HepG2 (cell line): ENCODE results near the gene CMTM3. TPM values are rescaled to one million over a fixed set of nuclear protein-coding genes. Genes with fewer than 3 reads are reported as not detected.

Experiments
- ADNP ChIP-seq: sonication (generic); formaldehyde crosslinking; IDR thresholded peaks from 2 replicates; pipeline ENCODE4 v1.4.0; 2020; ENCODE audit warnings: missing genetic modification reagents
- ASH2L ChIP-seq: fragments of 300-600, 200-600 bp; sonication (generic); IDR thresholded peaks from 2 replicates; pipeline ENCODE4 v1.7.0; 2017; ENCODE audit warnings: low read depth, mild to moderate bottlenecking, moderate library complexity, mixed read lengths, low read length; ENCODE audit not compliant: insufficient read length
- BRD4 ChIP-seq: sonication (generic); formaldehyde crosslinking; IDR thresholded peaks from 2 replicates; pipeline ENCODE4 v1.4.0; 2020; ENCODE audit warnings: missing genetic modification reagents
- ELF3 ChIP-seq: IDR thresholded peaks from 2 replicates; pipeline ENCODE4 v1.6.1; 2016; ENCODE audit warnings: missing genetic modification reagents, missing compliant biosample characterization
- ISX ChIP-seq: sonication (generic); formaldehyde crosslinking; conservative IDR thresholded peaks from 2 replicates; pipeline ENCODE4 v1.5.0; 2020; ENCODE audit warnings: missing genetic modification reagents
- MLXIP ChIP-seq: sonication (generic); formaldehyde crosslinking; IDR thresholded peaks from 2 replicates; pipeline ENCODE4 v1.9.0; 2021; ENCODE audit warnings: missing genetic modification reagents, borderline replicate concordance
- NKX3-1 ChIP-seq: sonication (generic); formaldehyde crosslinking; IDR thresholded peaks from 2 replicates; pipeline ENCODE4 v1.5.0; 2020; ENCODE audit warnings: missing genetic modification reagents
- POGZ ChIP-seq: sonication (generic); formaldehyde crosslinking; IDR thresholded peaks from 2 replicates; pipeline ENCODE4 v1.4.0; 2020; ENCODE audit warnings: mild to moderate bottlenecking, missing genetic modification reagents
- RFX3 ChIP-seq: IDR thresholded peaks from 2 replicates; pipeline ENCODE4 v1.6.1; 2016; ENCODE audit warnings: missing biosample characterization, missing genetic modification reagents
- SAP130 ChIP-seq: IDR thresholded peaks from 2 replicates; pipeline ENCODE4 v1.6.1; 2016; ENCODE audit warnings: low read depth
- SRF ChIP-seq: IDR thresholded peaks from 2 replicates; pipeline ENCODE4 v1.6.1; 2011; ENCODE audit warnings: mild to moderate bottlenecking, low read depth, low read length, moderate library complexity
- STAG1 ChIP-seq: sonication (generic); formaldehyde crosslinking; IDR thresholded peaks from 2 replicates; pipeline ENCODE4 v1.4.0; 2020; ENCODE audit warnings: missing genetic modification reagents
- TAF1 ChIP-seq: sonication (generic); formaldehyde crosslinking; IDR thresholded peaks from 2 replicates; pipeline ENCODE4 v1.4.0; 2020; ENCODE audit warnings: missing genetic modification reagents
- ZBTB2 ChIP-seq: sonication (generic); formaldehyde crosslinking; IDR thresholded peaks from 2 replicates; pipeline ENCODE4 v1.8.0; 2022; ENCODE audit warnings: low read depth, missing genetic modification reagents
- ZBTB34 ChIP-seq: sonication (generic); formaldehyde crosslinking; IDR thresholded peaks from 2 replicates; pipeline ENCODE4 v1.8.0; 2022; ENCODE audit warnings: mild to moderate bottlenecking, missing genetic modification reagents
- ZBTB7A ChIP-seq: sonication (generic); formaldehyde crosslinking; IDR thresholded peaks from 2 replicates; pipeline ENCODE4 v1.8.0; 2022; ENCODE audit warnings: mild to moderate bottlenecking, missing genetic modification reagents
- ZNF121 ChIP-seq: sonication (generic); formaldehyde crosslinking; IDR thresholded peaks from 2 replicates; pipeline ENCODE4 v1.5.0; 2020; ENCODE audit warnings: mild to moderate bottlenecking, missing genetic modification reagents
- ZNF18 ChIP-seq: sonication (generic); formaldehyde crosslinking; IDR thresholded peaks from 2 replicates; pipeline ENCODE4 v1.8.0; 2022; ENCODE audit warnings: mild to moderate bottlenecking, missing genetic modification reagents; ENCODE audit not compliant: insufficient replicate concordance
- ZNF280B ChIP-seq: sonication (generic); formaldehyde crosslinking; IDR thresholded peaks from 2 replicates; pipeline ENCODE4 v1.5.0; 2020; ENCODE audit warnings: missing genetic modification reagents, mild to moderate bottlenecking, borderline replicate concordance
- ZNF282 ChIP-seq: fragments of 450-650 bp; IDR thresholded peaks from 2 replicates; pipeline ENCODE4 v1.6.1; 2018; ENCODE audit not compliant: partially characterized antibody
- ZNF614 ChIP-seq: IDR thresholded peaks from 2 replicates; pipeline ENCODE4 v1.6.1; 2018; ENCODE audit warnings: missing biosample characterization, missing genetic modification reagents, inconsistent platforms, borderline replicate concordance
- ZNF850 ChIP-seq: sonication (generic); formaldehyde crosslinking; conservative IDR thresholded peaks from 2 replicates; pipeline ENCODE4 v1.9.0; 2021; ENCODE audit warnings: mild to moderate bottlenecking, missing genetic modification reagents
- polyA plus RNA-seq, 8 experiments: library from polyadenylated mRNA; depleted of rRNA in 3 of 8; stranded (reverse) in 7 of 8; unstranded in 1 of 8; fragments of >200 nt; fragmentation: Illumina TruSeq in 4 of 8; extraction: Trizol in 4 of 8; gene quantifications; 2 replicates each; pipeline versions ENCODE4 v1.2.1 to v1.2.3, GENCODE V29; 2011 to 2016; ENCODE audit warnings: low read depth in 4 of 8, missing spikeins in 1 of 8, mixed read lengths in 1 of 8; ENCODE audit not compliant: insufficient read depth in 1 of 8
- total RNA-seq, 5 experiments: library from RNA; depleted of rRNA; stranded (reverse); fragments of >200 nt; fragmentation: Illumina TruSeq; extraction: Trizol; gene quantifications; 2 replicates each; pipeline ENCODE4 v1.2.3, GENCODE V29; 2016; ENCODE audit warnings: low read depth in 1 of 5

The CMTM3 gene
- total and polyA plus RNA-seq, 2 of the 13 experiments (the other 11 are each of a cell fraction or from before 2014, with no cell fraction given) = 29.2 to 48.7 TPM

- TF ChIP-seq ZNF18 (peak; percentile 7), RFX3 (CRISPR knock-in tag) (no peak), POGZ (no peak), ZNF280B (CRISPR knock-in tag) (no peak), ZNF282 (no peak), STAG1 (peak; percentile 40), ASH2L (no peak), ZNF614 (CRISPR knock-in tag) (no peak), NKX3-1 (no peak), BRD4 (CRISPR knock-in tag) (no peak), ISX (CRISPR knock-in tag) (no peak), SAP130 (CRISPR knock-in tag) (peak; percentile 20), TAF1 (CRISPR knock-in tag) (peak; percentile 32; the same call in 1 of the 2 replicates), ZNF121 (CRISPR knock-in tag) (0 out of 2 replicates have a peak, but pooled peaks have one; percentile 26), ZBTB34 (no peak), ADNP (CRISPR knock-in tag) (no peak), MLXIP (no peak), ZBTB2 (CRISPR knock-in tag) (no peak), SRF (no peak), ZBTB7A (CRISPR knock-in tag) (no peak), ZNF850 (CRISPR knock-in tag) (no peak), ELF3 (CRISPR knock-in tag) (no peak)
These were observed at the start of gene CMTM3 (continued) for GRCh38 chr16:66604376-66605176.
